CD8-positive, alpha-beta memory T cell (primary cell): ENCODE results near the gene CARS1. TPM values are rescaled to one million over a fixed set of nuclear protein-coding genes. Genes with fewer than 3 reads are reported as not detected.

Source experiments
- CTCF ChIA-PET: fragments of 350-600 bp; sonication (Branson Sonifier 250); formaldehyde crosslinking; loops from one replicate; lab custom pipeline; 2021; ENCODE audit warnings: antibody characterized with exemption; lab: Charles Lee
- POLR2A ChIA-PET: fragments of 350-600 bp; sonication (Branson Sonifier 250); formaldehyde crosslinking; loops from one replicate; lab custom pipeline; 2021; ENCODE audit warnings: antibody characterized with exemption; lab: Charles Lee
- DNase-seq, 5 donors: peaks; one replicate each; pipeline versions ENCODE4 v3.0.0 to v3.0.0-alpha.2; 2020 to 2022; ENCODE audit warnings: mixed read lengths in 1 of 5
- H3K27ac ChIP-seq: one replicate; pipeline ENCODE4 v1.7.0; 2013; ENCODE audit warnings: low read depth, mild to moderate bottlenecking, low read length, moderate library complexity
- H3K27me3 ChIP-seq: 2 replicates; pipeline ENCODE4 v1.7.0; 2013; ENCODE audit warnings: low read length, mild to moderate bottlenecking; ENCODE audit not compliant: insufficient read depth, poor library complexity, severe bottlenecking
- H3K36me3 ChIP-seq: 2 replicates; pipeline ENCODE4 v1.7.0; 2013; ENCODE audit warnings: mild to moderate bottlenecking, low read length, moderate library complexity; ENCODE audit not compliant: insufficient read depth
- H3K4me1 ChIP-seq: 2 replicates; pipeline ENCODE4 v1.7.0; 2013; ENCODE audit warnings: mild to moderate bottlenecking, low read length, moderate library complexity; ENCODE audit not compliant: insufficient read depth
- H3K4me3 ChIP-seq: 2 replicates; pipeline ENCODE4 v1.7.0; 2013; ENCODE audit warnings: mild to moderate bottlenecking, low read length
- H3K9me3 ChIP-seq: 2 replicates; pipeline ENCODE4 v1.7.0; 2013; ENCODE audit warnings: mild to moderate bottlenecking, low read length
- H3K27ac Mint-ChIP-seq, 8 donors: one replicate each; pipeline ENCODE4 v1.8.0; 2020 to 2021; ENCODE audit warnings: mixed read lengths in 8 of 8, mild to moderate bottlenecking in 6 of 8, inconsistent platforms in 3 of 8, moderate library complexity in 3 of 8
- H3K27me3 Mint-ChIP-seq, 2 donors: one replicate each; pipeline ENCODE4 v1.8.0; 2020 to 2021; ENCODE audit warnings: mixed read lengths in 2 of 2, mild to moderate bottlenecking in 1 of 2, moderate library complexity in 1 of 2
- H3K36me3 Mint-ChIP-seq, 3 donors: one replicate each; pipeline ENCODE4 v1.8.0; 2020 to 2021; ENCODE audit warnings: mixed read lengths in 3 of 3, inconsistent platforms in 1 of 3, mild to moderate bottlenecking in 1 of 3
- H3K4me1 Mint-ChIP-seq, 3 donors: one replicate each; pipeline ENCODE4 v1.8.0; 2020 to 2021; ENCODE audit warnings: mixed read lengths in 3 of 3, inconsistent platforms in 1 of 3, mild to moderate bottlenecking in 1 of 3
- H3K4me3 Mint-ChIP-seq, 7 donors: one replicate each; pipeline ENCODE4 v1.8.0; 2020 to 2021; ENCODE audit warnings: mixed read lengths in 7 of 7, mild to moderate bottlenecking in 6 of 7, moderate library complexity in 4 of 7, inconsistent platforms in 2 of 7
- H3K9me3 Mint-ChIP-seq, 5 donors: one replicate each; pipeline ENCODE4 v1.8.0; 2020 to 2022; ENCODE audit warnings: mixed read lengths in 5 of 5, mild to moderate bottlenecking in 3 of 5, moderate library complexity in 2 of 5, inconsistent platforms in 1 of 5
- polyA plus RNA-seq: library from polyadenylated mRNA; unstranded; fragments of 300-500 nt; fragmentation: Illumina TruSeq; gene quantifications from one replicate; pipeline ENCODE4 v1.2.3, GENCODE V29; 2021
- total RNA-seq, 2 experiments: library from RNA; stranded (reverse); gene quantifications; one replicate each; pipeline ENCODE4 v1.2.3, GENCODE V29; 2021

Gene CARS1
- total and polyA plus RNA-seq, 3 experiments from 2014 or later, result 43.4 to 83.3 (median 81.2) TPM

- Mint-ChIP-seq H3K9me3 (no peaks in the 10 kb centered on the region), H3K27me3 (peaks cover 0 to 1% of the 10 kb centered on the region in 2 donors), H3K27ac (peak overlapping the region in 1 of 8 donors; percentile 14), H3K4me3 (no peak overlapping the region), H3K36me3 (peaks cover 3 to 77% (median 18%) of the 10 kb centered on the region in 3 donors), H3K4me1 (peaks cover 44 to 69% (median 62%) of the 10 kb centered on the region in 3 donors)
- Histone ChIP-seq H3K36me3 (peaks cover 63% of the 10 kb centered on the region), H3K27me3 (no peaks in the 10 kb centered on the region), H3K9me3 (no peaks in the 10 kb centered on the region), H3K27ac (no peak overlapping the region), H3K4me3 (no peak overlapping the region), H3K4me1 (peaks cover 20% of the 10 kb centered on the region)
- CTCF ChIA-PET, result interaction anchor here (1.3 to 3.3 kb wide), 2 partner anchors 13 to 115 kb away, joined by 5 to 35 read pairs; no protein-coding TSS in a partner anchor
- POLR2A ChIA-PET, result no interaction called here
- no peak for DNase-seq
These were observed 80.1 kb downstream of the CARS1 start for GRCh38 chr11:2977113-2977512.

- H3K27ac ChIP-seq, result no peak overlapping the region
- H3K27ac Mint-ChIP-seq, result peak overlapping the region; percentile 3 to 84 (median 42)
- ChIA-PET CTCF (interaction anchor here (0.8 to 3.3 kb wide), 15 partner anchors 10 to 444 kb away, joined by 3 to 36 read pairs (median 5); no protein-coding TSS in a partner anchor), POLR2A (interaction anchor here (0.7 to 0.8 kb wide), 2 partner anchors 12 to 16 kb away, joined by 3 read pairs; partner anchors contain the start of gene NAP1L4)
- H3K27me3 ChIP-seq, result no peaks in the 10 kb centered on the region
- no peaks in the 10 kb centered on the region for H3K9me3 Mint-ChIP-seq
- H3K36me3 ChIP-seq, result peaks cover 69% of the 10 kb centered on the region
- no peak overlapping the region for H3K4me3 ChIP-seq
- no peaks in the 10 kb centered on the region for H3K9me3 ChIP-seq
- peaks cover 0 to 1% of the 10 kb centered on the region in 2 donors for H3K27me3 Mint-ChIP-seq
- peaks cover 16% of the 10 kb centered on the region for H3K4me1 ChIP-seq
- DNase-seq, result no peak
- peaks cover 38 to 62% (median 55%) of the 10 kb centered on the region in 3 donors for H3K4me1 Mint-ChIP-seq
- H3K4me3 Mint-ChIP-seq, result no peak overlapping the region
- H3K36me3 Mint-ChIP-seq, result peaks cover 3 to 78% (median 17%) of the 10 kb centered on the region in 3 donors
These were observed 80.7 kb downstream of the CARS1 start for GRCh38 chr11:2976294-2977063.

GRCh38 chr11:2975594-2975993, 81.6 kb downstream of the CARS1 start:
- peak overlapping the region in 5 of 8 donors; percentile 17 to 78 (median 66) for H3K27ac Mint-ChIP-seq
- DNase-seq, result peak; percentile 20 to 70 (median 43)
- POLR2A ChIA-PET, result interaction anchor here (1.7 kb wide), 1 partner anchor 13 kb away, joined by 5 read pairs; no protein-coding TSS in a partner anchor

GRCh38 chr11:2974272-2974671, 83.0 kb downstream of the CARS1 start:
- ChIA-PET POLR2A (interaction anchor here (1.7 kb wide), 1 partner anchor 14 kb away, joined by 5 read pairs; no protein-coding TSS in a partner anchor), CTCF (interaction anchor here (1.1 to 3.3 kb wide), 7 partner anchors 12 to 118 kb away, joined by 4 to 36 read pairs (median 17); no protein-coding TSS in a partner anchor)
- no peaks in the 10 kb centered on the region for H3K9me3 ChIP-seq
- Mint-ChIP-seq H3K36me3 (peaks cover 7 to 96% (median 29%) of the 10 kb centered on the region in 3 donors), H3K4me3 (no peak overlapping the region), H3K9me3 (no peaks in the 10 kb centered on the region), H3K27me3 (peaks cover 0 to 1% of the 10 kb centered on the region in 2 donors), H3K4me1 (peaks cover 33 to 56% (median 38%) of the 10 kb centered on the region in 3 donors), H3K27ac (peak overlapping the region in 4 of 8 donors; percentile 2 to 64 (median 32))
- H3K36me3 ChIP-seq, result peaks cover 89% of the 10 kb centered on the region
- no peak for DNase-seq
- H3K27ac ChIP-seq, result no peak overlapping the region
- no peaks in the 10 kb centered on the region for H3K27me3 ChIP-seq
- peaks cover 3% of the 10 kb centered on the region for H3K4me1 ChIP-seq
- H3K4me3 ChIP-seq, result no peak overlapping the region

More at GRCh38 chr11:2975594-2975993, 81.6 kb downstream of the CARS1 start:
- Mint-ChIP-seq H3K9me3 (no peaks in the 10 kb centered on the region), H3K4me1 (peaks cover 37 to 60% (median 47%) of the 10 kb centered on the region in 3 donors), H3K4me3 (peak overlapping the region in 1 of 7 donors; percentile 27), H3K27me3 (peaks cover 0 to 1% of the 10 kb centered on the region in 2 donors), H3K36me3 (peaks cover 3 to 86% (median 24%) of the 10 kb centered on the region in 3 donors)
- Histone ChIP-seq H3K36me3 (peaks cover 76% of the 10 kb centered on the region), H3K9me3 (no peaks in the 10 kb centered on the region), H3K27me3 (no peaks in the 10 kb centered on the region), H3K27ac (no peak overlapping the region), H3K4me1 (peaks cover 10% of the 10 kb centered on the region), H3K4me3 (no peak overlapping the region)
- CTCF ChIA-PET, result interaction anchor here (0.7 to 3.3 kb wide), 20 partner anchors 11 to 443 kb away, joined by 3 to 36 read pairs (median 5); partner anchors contain the start of gene NAP1L4

- Mint-ChIP-seq H3K4me1 (peaks cover 16 to 45% (median 22%) of the 10 kb centered on the region in 3 donors), H3K4me3 (no peak overlapping the region), H3K9me3 (no peaks in the 10 kb centered on the region), H3K36me3 (peaks cover 23 to 98% (median 44%) of the 10 kb centered on the region in 3 donors), H3K27me3 (no peaks in the 10 kb centered on the region), H3K27ac (no peak overlapping the region)
- H3K27ac ChIP-seq, result no peak overlapping the region
- H3K9me3 ChIP-seq, result no peaks in the 10 kb centered on the region
- DNase-seq, result no peak
- no peak overlapping the region for H3K4me3 ChIP-seq
- no peaks in the 10 kb centered on the region for H3K4me1 ChIP-seq
- H3K36me3 ChIP-seq, result peaks cover 92% of the 10 kb centered on the region
- POLR2A ChIA-PET, result no interaction called here
- CTCF ChIA-PET, result interaction anchor here (1.5 to 1.6 kb wide), 3 partner anchors 14 to 435 kb away, joined by 3 to 4 read pairs (median 3); no protein-coding TSS in a partner anchor
- no peaks in the 10 kb centered on the region for H3K27me3 ChIP-seq
These were observed 88.8 kb downstream of the CARS1 start for GRCh38 chr11:2968341-2968900.

- POLR2A ChIA-PET, result no interaction called here
These were observed 92.4 kb downstream of the CARS1 start for GRCh38 chr11:2964782-2965181.

GRCh38 chr11:2963761-2964160, 93.5 kb downstream of the CARS1 start:
- CTCF ChIA-PET, result interaction anchor here (0.7 kb wide), 1 partner anchor 58 kb away, joined by 4 read pairs; no protein-coding TSS in a partner anchor
- Mint-ChIP-seq H3K4me3 (no peak overlapping the region), H3K4me1 (peaks cover 20 to 48% (median 47%) of the 10 kb centered on the region in 3 donors), H3K36me3 (peaks cover 19 to 96% (median 53%) of the 10 kb centered on the region in 3 donors), H3K27ac (peak overlapping the region in 2 of 8 donors; percentile 26), H3K27me3 (no peaks in the 10 kb centered on the region), H3K9me3 (no peaks in the 10 kb centered on the region)
- no peaks in the 10 kb centered on the region for H3K27me3 ChIP-seq
- no peak overlapping the region for H3K4me3 ChIP-seq
- no peaks in the 10 kb centered on the region for H3K9me3 ChIP-seq
- POLR2A ChIA-PET, result no interaction called here
- no peak overlapping the region for H3K27ac ChIP-seq
- no peaks in the 10 kb centered on the region for H3K4me1 ChIP-seq
- DNase-seq, result no peak
- peaks cover 81% of the 10 kb centered on the region for H3K36me3 ChIP-seq

More at GRCh38 chr11:2964782-2965181, 92.4 kb downstream of the CARS1 start:
- Histone ChIP-seq H3K4me3 (no peak overlapping the region), H3K9me3 (no peaks in the 10 kb centered on the region), H3K4me1 (no peaks in the 10 kb centered on the region), H3K36me3 (peaks cover 80% of the 10 kb centered on the region), H3K27ac (no peak overlapping the region), H3K27me3 (no peaks in the 10 kb centered on the region)
- Mint-ChIP-seq H3K27ac (peak overlapping the region in 2 of 8 donors; percentile 27 to 54), H3K4me1 (peaks cover 20 to 49% (median 47%) of the 10 kb centered on the region in 3 donors), H3K36me3 (peaks cover 20 to 96% (median 46%) of the 10 kb centered on the region in 3 donors), H3K27me3 (no peaks in the 10 kb centered on the region), H3K4me3 (no peak overlapping the region), H3K9me3 (no peaks in the 10 kb centered on the region)
- CTCF ChIA-PET, result no interaction called here
- no peak for DNase-seq
